Measurements from ENCODE around the gene DMRTA2. TPM values are rescaled to one million over a fixed set of nuclear protein-coding genes. Genes with fewer than 3 reads are reported as not detected.
A peak's percentile ranks its signal among the peaks of the same experiment; 100 is the strongest.

Gene DMRTA2
- total RNA-seq, 2 experiments from 2014 or later, result not detected

GRCh38 chr1:50426702-50427085 lies 3.5 kb upstream of the DMRTA2 start:
- Mint-ChIP-seq H3K9me3 (no peaks in the 10 kb centered on the region), H3K4me1 (ENCODE audit: low read depth) (peaks cover 40% of the 10 kb centered on the region), H3K36me3 (ENCODE audit: low read depth) (no peaks in the 10 kb centered on the region), H3K4me3 (no peak overlapping the region), H3K27ac (no peak overlapping the region), H3K27me3 (peaks cover 96% of the 10 kb centered on the region)
- ChIA-PET POLR2A (no interaction called here), CTCF (no interaction called here)
- no peak overlapping the region for H3K4me3 ChIP-seq (ENCODE audit: low read length)
- DNase-seq (no peak), ATAC-seq (ENCODE audit: poor library complexity) (no peak)
- peaks cover 37% of the 10 kb centered on the region for H3K4me1 ChIP-seq (ENCODE audit: insufficient read depth, low read length)
- intact Hi-C loops (cut with DNase I, micrococcal nuclease), result no loop called here
- peaks cover 0 to 45% of the 10 kb centered on the region in 2 experiments for H3K9me3 ChIP-seq (ENCODE audit: control insufficient read depth in 1 of 2, insufficient read depth in 1 of 2, low read length in 2 of 2)
- H3K27ac ChIP-seq (ENCODE audit: low read depth in 1 of 2, low read length in 2 of 2), result no peak overlapping the region
- TF ChIP-seq CTCF (IDR thresholded peaks at IDR 0.05), result no peak
- peaks cover 85 to 99% of the 10 kb centered on the region in 2 experiments for H3K27me3 ChIP-seq (ENCODE audit: control insufficient read depth in 1 of 2, insufficient read depth in 2 of 2, low read length in 2 of 2)
- H3K36me3 ChIP-seq (ENCODE audit: insufficient read depth, low read length), result no peaks in the 10 kb centered on the region

GRCh38 chr1:50426108-50426700 lies 3.0 kb upstream of the DMRTA2 start:
- H3K27ac ChIP-seq (ENCODE audit: low read depth in 1 of 2, low read length in 2 of 2), result no peak overlapping the region
- H3K9me3 ChIP-seq (ENCODE audit: control insufficient read depth in 1 of 2, insufficient read depth in 1 of 2, low read length in 2 of 2), result peaks cover 0 to 45% of the 10 kb centered on the region in 2 experiments
- no peak for TF ChIP-seq CTCF (IDR thresholded peaks at IDR 0.05)
- DNase-seq (no peak), ATAC-seq (ENCODE audit: poor library complexity) (no peak)
- Mint-ChIP-seq H3K9me3 (no peaks in the 10 kb centered on the region), H3K36me3 (ENCODE audit: low read depth) (no peaks in the 10 kb centered on the region), H3K4me3 (peak overlapping the region; percentile 30), H3K4me1 (ENCODE audit: low read depth) (peaks cover 43% of the 10 kb centered on the region), H3K27ac (no peak overlapping the region), H3K27me3 (peaks cover 94% of the 10 kb centered on the region)
- no peaks in the 10 kb centered on the region for H3K36me3 ChIP-seq (ENCODE audit: insufficient read depth, low read length)
- POLR2A ChIA-PET, result interaction anchor here (0.8 kb wide), 1 partner anchor 14 kb away, joined by 3 read pairs; no protein-coding TSS in a partner anchor
- peaks cover 37% of the 10 kb centered on the region for H3K4me1 ChIP-seq (ENCODE audit: insufficient read depth, low read length)
- no peak overlapping the region for H3K4me3 ChIP-seq (ENCODE audit: low read length)
- H3K27me3 ChIP-seq (ENCODE audit: control insufficient read depth in 1 of 2, insufficient read depth in 2 of 2, low read length in 2 of 2), result peaks cover 83 to 98% of the 10 kb centered on the region in 2 experiments
- intact Hi-C loops (cut with DNase I, micrococcal nuclease), result no loop called here
- CTCF ChIA-PET, result no interaction called here

- TF ChIP-seq CTCF (IDR thresholded peaks at IDR 0.05), result no peak
- CTCF ChIA-PET, result no interaction called here
- POLR2A ChIA-PET, result interaction anchor here (0.6 to 0.8 kb wide), 2 partner anchors 11 to 14 kb away, joined by 3 read pairs; no protein-coding TSS in a partner anchor
- Mint-ChIP-seq H3K27ac (no peak overlapping the region), H3K27me3 (peaks cover 89% of the 10 kb centered on the region), H3K4me1 (ENCODE audit: low read depth) (peaks cover 44% of the 10 kb centered on the region), H3K4me3 (peak overlapping the region; percentile 30), H3K36me3 (ENCODE audit: low read depth) (no peaks in the 10 kb centered on the region), H3K9me3 (no peaks in the 10 kb centered on the region)
- H3K27ac ChIP-seq (ENCODE audit: low read depth in 1 of 2, low read length in 2 of 2), result no peak overlapping the region
- H3K27me3 ChIP-seq (ENCODE audit: control insufficient read depth in 1 of 2, insufficient read depth in 2 of 2, low read length in 2 of 2), result peaks cover 78 to 98% of the 10 kb centered on the region in 2 experiments
- peaks cover 36% of the 10 kb centered on the region for H3K4me1 ChIP-seq (ENCODE audit: insufficient read depth, low read length)
- no peak overlapping the region for H3K4me3 ChIP-seq (ENCODE audit: low read length)
- H3K9me3 ChIP-seq (ENCODE audit: control insufficient read depth in 1 of 2, insufficient read depth in 1 of 2, low read length in 2 of 2), result peaks cover 0 to 41% of the 10 kb centered on the region in 2 experiments
- ATAC-seq (ENCODE audit: poor library complexity) (no peak), DNase-seq (no peak)
- H3K36me3 ChIP-seq (ENCODE audit: insufficient read depth, low read length), result no peaks in the 10 kb centered on the region
- intact Hi-C loops (cut with DNase I, micrococcal nuclease), result no loop called here
These were observed 2.3 kb upstream of the DMRTA2 start for GRCh38 chr1:50425376-50426107.

All from CD4-positive, alpha-beta T cell (primary cell).